ENCODE measurements around the gene SULT1C3. TPM values are rescaled to one million over a fixed set of nuclear protein-coding genes. Genes with fewer than 3 reads are reported as not detected.

SULT1C3 gene
- not detected in 2 replicates for total RNA-seq (2021; fragmentation: NEBNext Ultra II Directional; extraction: Animal tissue kit (Norgen Biotek cat#: 25700))
- not detected in 2 replicates for polyA plus RNA-seq (2011; rRNA removed)
- polyA plus RNA-seq (2011; cell fraction: cytosol; rRNA removed): not detected
- not detected for polyA plus RNA-seq (2011; cell fraction: nucleus; rRNA removed)
- polyA plus RNA-seq (2012, experiment 1 of 2): not detected in 4 replicates
- polyA plus RNA-seq (2012, experiment 2 of 2): not detected
- polyA plus RNA-seq (2013, experiment 1 of 2): not detected
- polyA plus RNA-seq (2013, experiment 2 of 2): not detected
- not detected in 2 replicates for polyA minus RNA-seq (2011; rRNA and poly(A)+ RNA removed)
- polyA minus RNA-seq (2011; cell fraction: cytosol; rRNA and poly(A)+ RNA removed): not detected
- not detected for polyA minus RNA-seq (2011; cell fraction: nucleus; rRNA and poly(A)+ RNA removed)
- long read RNA-seq, experiment 1: 0 reads
- long read RNA-seq, experiment 2: 0 reads

- H2BK5ac ChIP-seq (ENCODE audit: low read depth, low read length): no peak within 1 kb of the TSS
- no peak within 1 kb of the TSS for H2BK120ac ChIP-seq (replicated peaks; ENCODE audit: low read depth, low read length)
- H3K4me3 ChIP-seq (ENCODE audit: extremely low read depth in 1 of 4, insufficient read depth in 2 of 4, low read depth in 3 of 4, low read length in 4 of 4): no peak within 1 kb of the TSS
- no peak within 1 kb of the TSS for H3K27ac ChIP-seq (ENCODE audit: low read depth, low read length)
- H4K20me1 ChIP-seq (replicated peaks in 1 of 2; ENCODE audit: control insufficient read depth in 1 of 2, insufficient read depth in 2 of 2, low read length in 2 of 2): no peaks in the 10 kb centered on the region
- H3K9me3 ChIP-seq (ENCODE audit: insufficient read depth in 2 of 2, low read depth in 1 of 2, low read length in 1 of 2): peaks cover 15 to 20% of the 10 kb centered on the region in 2 experiments; a peak in 3 of 4 replicates
- no peak within 1 kb of the TSS for H2AK5ac ChIP-seq (ENCODE audit: low read depth, low read length)
- POLR2A ChIA-PET (ENCODE audit: partially characterized antibody): no interaction called here
- no peak within 1 kb of the TSS for H4K8ac ChIP-seq (ENCODE audit: extremely low read depth, insufficient read depth, low read length)
- no peaks in the 10 kb centered on the region for H3K4me1 ChIP-seq (replicated peaks in 1 of 4; ENCODE audit: control insufficient read depth in 3 of 4, insufficient read depth in 4 of 4, low read length in 3 of 4)
- H2BK12ac ChIP-seq (ENCODE audit: low read depth, low read length): no peak within 1 kb of the TSS
- no peak within 1 kb of the TSS for H3K4ac ChIP-seq (replicated peaks; ENCODE audit: insufficient read length, low read depth, low read length)
- no peaks in the 10 kb centered on the region; a peak in 1 of 7 replicates for H3K27me3 ChIP-seq (replicated peaks in 1 of 4; ENCODE audit: control insufficient read depth in 3 of 4, extremely low read depth in 1 of 4, insufficient read depth in 3 of 4, low read length in 3 of 4)
- no peaks in the 10 kb centered on the region for H3K79me2 ChIP-seq (ENCODE audit: control insufficient read depth in 1 of 2, insufficient read depth in 2 of 2, low read length in 2 of 2)
- no peak within 1 kb of the TSS for H2BK20ac ChIP-seq (ENCODE audit: low read length)
- H3K79me1 ChIP-seq (ENCODE audit: low read depth, low read length): no peaks in the 10 kb centered on the region
- H2BK15ac ChIP-seq (ENCODE audit: low read length): no peak within 1 kb of the TSS
- H3K23ac ChIP-seq (ENCODE audit: insufficient read length): no peak within 1 kb of the TSS
- TF ChIP-seq CHD1 (IDR thresholded peaks at IDR 0.05; ENCODE audit: low read depth, low read length) (no peak), BCL11A (IDR thresholded peaks at IDR 0.05; ENCODE audit: low read depth in 2 of 2, low read length in 2 of 2) (no peak), SIX5 (IDR thresholded peaks at IDR 0.05; ENCODE audit: low read depth, low read length) (no peak), CEBPB (IDR thresholded peaks at IDR 0.05; ENCODE audit: low read depth, low read length) (no peak), TAF1 (IDR thresholded peaks at IDR 0.05; ENCODE audit: low read depth, low read length) (no peak), SRF (IDR thresholded peaks at IDR 0.05; ENCODE audit: low read depth, low read length) (no peak), HDAC6 (IDR thresholded peaks at IDR 0.05; ENCODE audit: low read depth, low read length) (no peak), JUND (IDR thresholded peaks at IDR 0.05; ENCODE audit: low read length) (no peak)
- 68% methylated on average over 2 of the region's 2 CpGs; no CpG with 5 or more reads in 1 of the 2 experiments for WGBS, 2 experiments (ENCODE audit: extremely low coverage in 1 of 2, insufficient coverage in 1 of 2, insufficient read length in 1 of 2, insufficient replicate concordance in 2 of 2, low coverage in 1 of 2, low lambda C conversion rate in 2 of 2, missing lambda C conversion rate in 1 of 2)
- no peaks in the 10 kb centered on the region for H3K36me3 ChIP-seq (ENCODE audit: control insufficient read depth in 2 of 4, insufficient read depth in 4 of 4, low read length in 3 of 4)
- no peak within 1 kb of the TSS for H3K4me2 ChIP-seq (ENCODE audit: insufficient read depth in 1 of 2, low read depth in 2 of 2, low read length in 2 of 2)
- H2AFZ ChIP-seq (ENCODE audit: low read length): no peak within 1 kb of the TSS
- H3K9ac ChIP-seq (replicated peaks in 1 of 4; ENCODE audit: extremely low read depth in 1 of 4, low read depth in 3 of 4, low read length in 3 of 4): no peak within 1 kb of the TSS
- CTCF ChIA-PET (ENCODE audit: partially characterized antibody): no interaction called here
- H3K18ac ChIP-seq (ENCODE audit: extremely low read depth, low read length): no peak within 1 kb of the TSS
- H4K5ac ChIP-seq (ENCODE audit: insufficient read length, low read depth, low read length): no peak within 1 kb of the TSS
- H3K23me2 ChIP-seq (ENCODE audit: low read depth, low read length): no peaks in the 10 kb centered on the region
- no peak within 1 kb of the TSS for H3K56ac ChIP-seq (replicated peaks; ENCODE audit: insufficient read length, low read depth, low read length)
- FAIRE-seq: no peak
- no peak within 1 kb of the TSS for H4K91ac ChIP-seq (replicated peaks; ENCODE audit: insufficient read length, low read length)
- no peak within 1 kb of the TSS for H3K14ac ChIP-seq (ENCODE audit: insufficient read length)
- no peak for DNase-seq (ENCODE audit: low read depth in 1 of 2, low spot score in 2 of 2)
Measured at GRCh38 chr2:108239786-108240185, at the start of gene SULT1C3. SULT1C3 (plus strand) TSS chr2:108239968; CDS start chr2:108247195, 7,227 bp downstream.

Measured in H1 (cell line).